NCI-H1417 (cell line): ENCODE results near the gene ADAMTSL1.
"Not testable (repeated sequence)": the region's sequence is repeated elsewhere in the genome, so short reads cannot be mapped to it uniquely, and the experiment has no call there.

Experiments
- DNase-seq, 3 experiments: peaks; one replicate each; lab custom pipeline; 2025; lab: John Stamatoyannopoulos, UW

ADAMTSL1 gene

DNA sequence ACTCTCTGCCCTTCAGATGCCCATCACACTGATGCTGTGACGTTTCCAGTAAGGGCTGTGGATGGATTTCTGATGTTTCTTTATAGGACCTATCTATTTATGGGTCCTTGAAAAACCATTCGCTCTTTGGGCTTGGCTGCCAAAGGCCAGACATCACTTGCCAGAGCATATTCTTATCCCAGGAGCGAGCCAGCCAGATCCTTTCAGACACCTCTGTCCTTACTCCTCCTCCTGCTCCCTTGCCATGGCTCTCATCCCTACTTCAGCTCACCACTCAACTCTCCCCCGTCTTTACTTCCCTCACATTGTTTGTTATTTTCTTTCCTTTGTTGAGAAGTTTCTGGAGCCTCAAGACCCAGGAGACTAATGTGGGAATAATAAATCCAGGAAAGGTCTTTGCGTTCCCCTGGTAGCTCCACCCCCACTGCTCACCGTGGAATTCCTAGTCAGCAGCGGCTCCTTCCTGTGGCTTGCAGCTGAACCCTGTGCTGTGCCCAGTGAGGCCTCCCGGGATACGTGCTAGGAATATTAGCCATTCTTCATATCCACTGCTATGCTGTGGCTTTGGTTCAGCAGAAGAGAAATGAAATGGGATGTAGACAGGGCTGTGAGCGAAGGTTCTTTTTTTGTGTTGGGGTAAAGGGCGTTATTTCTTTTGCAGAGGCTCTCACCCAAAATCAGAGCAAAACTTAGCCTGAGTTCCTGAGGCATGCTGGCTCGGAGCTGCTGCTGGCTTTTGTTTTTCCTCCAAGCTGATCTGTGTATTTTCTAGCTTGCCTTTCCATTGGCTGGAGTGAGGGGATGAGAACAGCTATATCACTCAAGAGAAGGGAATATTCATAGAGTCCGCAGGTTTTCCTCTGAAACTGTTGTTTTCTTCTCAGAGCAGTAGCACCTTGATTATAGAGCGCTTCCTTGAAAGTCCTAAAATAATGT is 387.9 kb downstream of the ADAMTSL1 start:
- no peak for DNase-seq

DNA sequence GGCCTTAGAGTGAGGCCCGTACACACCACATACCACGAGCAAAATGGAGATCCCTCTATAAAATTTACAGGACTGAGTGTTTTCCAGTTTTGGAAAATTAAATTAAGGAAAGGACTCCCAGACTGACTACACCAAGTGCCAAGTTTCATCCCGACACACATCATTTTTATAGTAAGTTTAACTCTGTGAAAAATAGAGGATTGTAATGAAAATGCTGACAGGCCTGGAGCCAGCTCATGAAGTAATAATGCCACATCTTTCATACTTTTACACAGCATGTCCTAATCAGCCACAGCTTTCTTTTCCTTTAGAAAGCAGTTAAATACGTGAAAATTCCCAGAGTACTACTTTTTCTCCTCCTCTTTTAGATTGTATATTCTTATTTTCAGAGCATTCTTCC is 389.8 kb downstream of the ADAMTSL1 start:
- no peak for DNase-seq

DNA sequence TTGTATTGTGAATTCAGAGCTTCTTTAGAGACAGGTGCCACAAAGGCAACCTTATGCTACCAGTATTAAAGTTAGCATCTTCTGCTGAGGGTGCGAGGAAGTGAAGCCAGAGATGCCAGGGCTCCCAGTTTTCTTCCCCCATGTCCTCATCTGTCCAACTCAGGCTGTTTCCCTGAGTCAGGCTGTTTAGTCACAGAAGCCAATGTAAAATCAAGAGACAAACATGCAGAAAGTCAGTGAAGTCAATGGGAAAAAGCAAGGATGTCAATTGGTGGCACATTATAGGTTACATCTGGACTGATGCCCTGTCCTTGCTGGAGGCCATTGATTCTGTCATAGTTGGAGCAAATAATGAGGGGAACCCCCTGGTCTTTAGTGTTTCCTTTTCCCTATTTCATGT is 390.6 kb downstream of the ADAMTSL1 start:
- no peak for DNase-seq

DNA sequence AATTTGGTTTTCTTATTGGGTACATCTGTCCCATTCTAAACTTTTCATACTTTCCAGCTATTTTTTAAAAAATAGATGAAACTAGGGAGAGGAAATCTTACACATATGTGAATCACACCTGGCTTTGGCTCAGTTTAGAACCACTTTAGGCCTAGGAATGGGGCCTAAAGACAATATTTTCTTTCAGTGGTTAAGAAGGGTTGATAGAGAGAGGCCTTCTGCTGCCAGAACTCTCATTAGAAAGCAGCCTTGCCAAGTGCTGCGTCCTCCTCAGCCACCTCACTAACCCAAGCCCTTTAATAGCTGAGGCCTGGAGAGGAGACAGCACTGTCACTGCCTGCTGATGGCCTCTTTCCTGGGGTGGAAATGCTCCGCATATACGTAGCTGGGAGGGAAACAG is 391.6 kb downstream of the ADAMTSL1 start:
- DNase-seq: no peak

DNA sequence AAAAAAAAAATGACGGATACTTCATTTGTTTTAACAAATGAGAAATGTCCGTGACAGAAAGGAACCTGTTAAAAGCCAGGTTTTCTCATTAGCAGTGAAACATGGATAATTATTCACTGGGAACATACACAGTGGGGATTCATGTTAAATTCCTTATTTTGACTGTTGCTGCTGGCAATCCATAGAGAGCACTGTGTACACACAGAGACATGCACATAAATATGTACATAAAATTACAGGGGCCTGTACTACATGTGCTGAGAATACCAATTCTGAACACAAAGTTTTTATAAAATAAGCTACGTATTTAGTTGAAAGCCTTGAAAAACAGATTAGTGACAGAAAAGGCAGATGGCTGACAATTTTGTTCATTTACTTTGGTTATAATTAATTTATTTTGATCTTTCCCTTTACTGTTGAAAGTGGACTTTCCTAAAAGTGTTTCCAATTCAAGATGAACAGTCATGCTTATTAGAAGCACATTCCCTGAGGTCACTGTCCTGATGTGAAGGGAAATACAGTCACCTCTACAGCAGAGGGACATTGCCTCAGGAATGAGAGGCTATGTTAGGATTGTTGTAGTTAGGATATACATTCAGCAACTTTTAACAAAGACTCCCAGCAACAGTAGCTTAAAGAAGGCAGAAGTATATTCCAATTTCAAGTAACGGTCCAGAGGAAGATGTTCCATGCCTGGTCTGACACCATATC is 392.3 kb downstream of the ADAMTSL1 start:
- peak in 1 of 3 experiments; percentile 23 for DNase-seq

DNA sequence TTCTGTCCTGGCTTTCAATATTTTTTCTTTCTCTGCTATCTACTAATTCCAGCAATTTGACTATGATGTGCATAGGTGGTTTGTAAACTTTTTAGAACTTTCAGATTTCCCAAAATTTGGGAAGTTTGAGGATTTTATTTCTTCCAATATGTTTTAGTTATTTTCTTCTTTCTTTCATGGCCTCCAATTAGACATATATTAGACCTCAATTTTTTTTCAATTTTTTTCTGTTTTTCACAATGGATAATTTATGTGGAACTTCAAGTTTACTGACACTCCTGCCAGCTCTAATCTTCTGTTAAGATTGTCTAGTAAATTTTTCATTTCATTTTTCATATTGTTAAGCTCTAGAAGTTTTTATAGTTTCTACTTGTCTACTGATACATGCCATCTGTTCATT is 395.8 kb downstream of the ADAMTSL1 start:
- no peak for DNase-seq

DNA sequence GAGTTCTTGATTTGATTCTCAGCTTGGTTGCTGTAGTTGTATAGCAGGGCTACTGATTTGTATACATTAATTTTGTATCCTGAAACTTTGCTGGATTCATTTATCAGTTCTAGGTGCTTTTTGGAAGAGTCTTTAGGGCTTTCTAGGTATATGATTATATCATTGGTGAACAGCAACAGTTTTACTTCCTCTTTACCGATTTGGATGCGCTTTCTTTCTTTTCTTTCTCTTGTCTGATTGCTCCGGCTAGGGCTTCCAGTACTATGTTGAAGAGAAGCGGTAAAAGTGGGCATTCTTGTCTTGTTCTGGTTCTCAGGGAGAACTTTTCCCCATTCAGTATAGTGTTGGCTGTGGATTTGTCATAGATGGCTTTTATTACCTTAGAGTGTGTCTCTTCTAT is 400.1 kb downstream of the ADAMTSL1 start:
- no peak for DNase-seq

DNA sequence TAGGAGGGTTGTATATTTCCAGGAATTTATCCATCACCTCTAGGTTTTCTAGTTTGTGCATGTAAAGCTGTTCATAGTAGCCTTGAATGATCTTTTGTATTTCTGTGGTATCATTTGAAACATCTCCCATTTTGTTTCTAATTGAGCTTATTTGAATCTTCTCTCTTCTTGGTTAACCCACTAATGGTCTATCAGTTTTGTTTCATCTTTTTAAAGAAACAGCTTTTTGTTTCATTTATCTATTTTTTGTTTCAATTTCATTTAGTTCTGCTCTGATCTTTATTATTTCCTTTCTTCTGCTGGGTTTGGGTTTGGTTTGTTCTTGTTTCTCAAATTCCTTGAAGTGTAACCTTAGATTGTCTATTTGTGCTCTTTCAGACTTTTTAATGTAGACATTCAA is 401.0 kb downstream of the ADAMTSL1 start:
- DNase-seq: not testable (repeated sequence)

DNA sequence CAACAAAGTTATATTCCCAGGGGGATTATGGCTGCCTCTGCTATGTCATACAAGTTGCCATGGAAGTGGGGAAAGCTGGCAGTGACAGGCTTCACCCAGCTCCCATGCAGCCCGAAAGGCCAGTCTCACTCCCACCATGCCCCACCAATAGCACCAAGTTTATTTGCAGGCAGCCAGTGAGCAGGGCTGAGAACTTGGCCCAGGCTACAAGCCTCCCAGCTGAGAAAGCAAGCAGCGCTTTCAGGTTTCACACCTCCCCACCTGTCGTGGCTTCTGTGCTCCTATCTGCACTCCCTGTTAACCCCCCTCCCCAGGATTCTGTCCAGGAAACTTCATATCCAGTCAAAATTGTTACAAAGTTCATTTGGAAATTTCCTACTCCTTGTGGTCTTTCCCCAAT is 404.0 kb downstream of the ADAMTSL1 start:
- no peak for DNase-seq

DNA sequence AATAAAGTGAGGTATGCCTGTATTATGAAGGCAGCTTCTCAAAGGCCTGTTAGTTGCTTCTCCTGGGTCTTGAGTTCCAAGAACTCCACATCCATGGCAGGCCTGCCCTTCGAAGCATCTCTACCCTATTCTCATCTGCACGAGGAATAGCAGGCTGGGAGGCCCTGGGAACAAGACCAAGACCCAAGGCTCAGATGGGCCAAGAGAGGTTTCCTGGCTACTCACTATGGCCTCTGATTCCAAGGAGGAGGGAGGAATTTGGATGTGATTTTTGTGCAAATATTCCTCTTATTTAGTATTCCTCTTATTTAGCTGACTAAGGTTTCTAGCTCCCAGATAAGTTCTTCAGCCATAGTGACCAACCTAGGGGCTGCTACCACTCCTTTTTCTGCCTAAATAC is 407.8 kb downstream of the ADAMTSL1 start:
- DNase-seq: no peak

DNA sequence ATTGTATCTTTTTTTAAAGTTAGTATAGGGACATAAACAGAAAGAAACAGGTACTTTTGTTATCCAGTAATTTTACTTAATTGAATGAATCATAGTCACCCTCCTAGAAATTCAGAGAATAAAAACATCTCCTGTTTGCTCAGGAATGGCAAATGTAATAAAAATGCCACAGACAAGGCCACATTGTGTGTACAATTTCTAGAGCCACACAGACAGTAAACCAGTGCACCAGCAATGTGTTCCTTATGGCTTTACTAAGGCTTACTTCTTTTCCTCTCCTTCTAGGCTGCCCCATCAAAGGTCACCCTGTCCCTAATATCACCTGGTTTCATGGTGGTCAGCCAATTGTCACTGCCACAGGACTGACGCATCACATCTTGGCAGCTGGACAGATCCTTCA is 413.6 kb downstream of the ADAMTSL1 start:
- no peak for DNase-seq

DNA sequence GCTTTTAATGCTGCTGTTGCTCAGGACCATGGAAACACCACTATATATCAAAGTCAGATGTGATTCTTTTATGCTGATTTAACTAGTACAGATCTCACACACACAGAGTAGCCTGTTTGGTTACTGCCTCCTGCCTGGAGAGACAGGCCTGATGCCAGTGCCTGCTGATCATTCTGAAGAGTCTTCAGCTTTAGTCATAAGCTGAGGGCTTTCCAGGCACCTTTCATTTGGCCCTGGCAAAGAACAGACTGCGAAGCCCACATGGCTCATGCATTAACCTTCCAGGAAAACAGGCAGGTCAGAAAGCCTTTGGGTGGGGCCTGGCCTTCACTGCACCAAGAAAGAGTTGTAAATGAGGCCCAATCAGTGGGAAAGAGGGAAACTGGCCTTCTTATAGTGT is 414.3 kb downstream of the ADAMTSL1 start:
- DNase-seq: no peak

DNA sequence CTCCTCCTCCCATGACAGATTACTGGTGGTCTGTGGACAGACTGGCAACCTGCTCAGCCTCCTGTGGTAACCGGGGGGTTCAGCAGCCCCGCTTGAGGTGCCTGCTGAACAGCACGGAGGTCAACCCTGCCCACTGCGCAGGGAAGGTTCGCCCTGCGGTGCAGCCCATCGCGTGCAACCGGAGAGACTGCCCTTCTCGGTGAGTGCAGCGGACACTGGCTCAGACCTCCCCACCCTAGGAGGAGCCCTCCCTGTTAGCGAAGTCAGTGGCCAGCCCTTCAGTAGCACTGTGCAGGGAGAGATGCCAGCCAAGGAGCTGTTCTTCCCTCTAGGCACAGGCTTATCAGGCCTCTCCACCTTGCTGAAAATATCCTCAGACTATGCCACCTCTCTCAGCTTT is 415.6 kb downstream of the ADAMTSL1 start:
- DNase-seq: no peak

DNA sequence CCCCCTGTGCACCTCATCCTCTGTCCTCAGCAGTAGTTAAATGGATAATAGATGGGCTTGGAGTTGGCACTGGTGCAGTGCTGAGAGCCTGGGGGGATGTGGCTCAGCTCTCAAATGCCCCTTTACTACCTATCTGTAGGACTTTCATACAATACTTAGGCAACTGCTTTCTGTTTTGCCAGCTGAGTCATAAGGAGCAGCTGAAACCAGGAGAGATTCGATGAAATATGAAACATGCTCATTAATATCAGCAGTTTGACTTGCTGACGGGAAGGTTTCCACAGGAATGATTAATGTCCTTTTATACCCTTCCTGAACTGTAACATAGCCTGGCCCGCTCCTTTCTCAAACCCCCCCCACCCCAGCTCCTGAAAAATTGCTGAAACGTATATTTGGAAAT is 416.4 kb downstream of the ADAMTSL1 start:
- DNase-seq: peak in 1 of 3 experiments; percentile 13

DNA sequence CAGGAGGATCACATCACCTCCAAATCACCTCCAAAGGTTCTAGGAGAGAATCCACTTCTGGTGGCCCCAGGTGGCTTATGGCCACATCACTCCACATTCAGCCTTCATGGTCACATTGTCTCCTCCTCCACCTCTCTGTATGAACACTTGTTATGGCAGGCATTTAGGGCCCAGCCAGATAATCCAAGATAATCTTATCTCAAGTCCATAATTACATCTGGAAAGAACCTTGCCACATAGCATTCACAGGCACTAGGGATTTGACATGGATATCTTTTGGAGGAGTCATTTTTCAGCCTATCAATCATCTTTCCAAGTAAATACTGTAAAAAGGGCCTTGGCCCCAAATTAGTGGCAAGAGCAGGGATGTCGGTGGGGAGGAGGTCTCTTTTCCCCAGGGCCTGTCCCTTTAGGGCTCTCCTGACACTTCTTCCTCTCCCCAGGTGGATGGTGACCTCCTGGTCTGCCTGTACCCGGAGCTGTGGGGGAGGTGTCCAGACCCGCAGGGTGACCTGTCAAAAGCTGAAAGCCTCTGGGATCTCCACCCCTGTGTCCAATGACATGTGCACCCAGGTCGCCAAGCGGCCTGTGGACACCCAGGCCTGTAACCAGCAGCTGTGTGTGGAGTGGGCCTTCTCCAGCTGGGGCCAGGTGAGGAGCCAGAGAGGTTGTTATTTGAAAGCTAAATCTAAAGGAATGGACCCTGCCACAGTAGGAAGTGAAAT is 418.2 kb downstream of the ADAMTSL1 start:
- DNase-seq: no peak

DNA sequence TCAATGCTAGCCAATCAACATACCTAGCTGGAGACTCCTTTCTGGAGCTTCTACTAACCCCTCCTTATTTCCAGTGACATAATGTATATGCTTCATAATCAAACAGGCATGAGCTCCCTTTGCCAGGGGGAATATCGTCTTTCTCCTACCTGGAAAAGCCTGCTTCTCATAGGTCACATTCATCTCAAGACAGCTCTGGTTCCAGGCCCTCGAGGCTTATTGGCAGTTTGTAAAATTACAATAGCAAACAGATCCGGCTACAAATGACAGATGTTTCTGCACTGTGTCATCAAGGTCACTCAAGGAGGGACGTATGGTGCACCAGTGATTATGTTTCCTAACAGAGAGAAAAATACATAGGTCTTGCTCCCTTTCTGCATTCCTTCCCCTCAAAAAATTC is 419.1 kb downstream of the ADAMTSL1 start:
- peak in 1 of 3 experiments; percentile 35 for DNase-seq

DNA sequence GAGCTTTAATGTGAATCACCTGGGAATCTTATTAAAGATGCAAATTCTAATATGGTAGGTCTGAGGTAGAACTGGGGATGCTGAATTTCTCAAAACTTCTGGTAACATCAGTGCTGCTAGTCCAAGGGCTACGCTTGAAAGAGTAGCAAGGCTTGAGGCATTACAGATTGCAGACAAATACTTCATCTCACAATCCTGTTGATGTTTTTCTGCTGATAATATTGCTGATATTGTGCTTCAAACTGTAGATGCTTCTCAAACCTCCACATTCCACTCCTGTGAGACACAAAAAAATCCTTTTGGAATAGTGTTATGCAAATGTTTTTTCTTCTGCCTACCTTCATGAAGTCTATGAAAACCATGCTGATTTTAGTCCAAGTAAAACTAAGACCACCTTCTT is 419.5 kb downstream of the ADAMTSL1 start:
- no peak for DNase-seq

DNA sequence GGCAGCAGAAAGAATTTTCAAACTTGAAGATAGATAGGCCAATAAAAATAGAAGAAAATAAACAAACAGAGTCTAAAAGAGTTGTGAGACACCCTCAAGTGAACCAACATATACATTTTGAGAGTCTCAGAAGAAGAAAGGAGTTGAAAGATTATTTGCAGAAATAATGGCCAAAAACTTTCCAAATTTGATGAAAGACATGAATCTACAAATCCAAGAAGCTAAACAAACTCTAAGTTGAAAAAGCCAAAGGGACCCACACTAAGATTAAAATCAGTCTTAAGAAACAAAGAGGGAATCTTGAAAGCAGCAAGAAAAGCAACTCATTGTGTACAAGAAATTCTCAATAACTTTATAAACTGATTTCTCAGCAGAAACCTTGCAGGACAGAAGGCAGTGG is 422.1 kb downstream of the ADAMTSL1 start:
- DNase-seq: no peak

DNA sequence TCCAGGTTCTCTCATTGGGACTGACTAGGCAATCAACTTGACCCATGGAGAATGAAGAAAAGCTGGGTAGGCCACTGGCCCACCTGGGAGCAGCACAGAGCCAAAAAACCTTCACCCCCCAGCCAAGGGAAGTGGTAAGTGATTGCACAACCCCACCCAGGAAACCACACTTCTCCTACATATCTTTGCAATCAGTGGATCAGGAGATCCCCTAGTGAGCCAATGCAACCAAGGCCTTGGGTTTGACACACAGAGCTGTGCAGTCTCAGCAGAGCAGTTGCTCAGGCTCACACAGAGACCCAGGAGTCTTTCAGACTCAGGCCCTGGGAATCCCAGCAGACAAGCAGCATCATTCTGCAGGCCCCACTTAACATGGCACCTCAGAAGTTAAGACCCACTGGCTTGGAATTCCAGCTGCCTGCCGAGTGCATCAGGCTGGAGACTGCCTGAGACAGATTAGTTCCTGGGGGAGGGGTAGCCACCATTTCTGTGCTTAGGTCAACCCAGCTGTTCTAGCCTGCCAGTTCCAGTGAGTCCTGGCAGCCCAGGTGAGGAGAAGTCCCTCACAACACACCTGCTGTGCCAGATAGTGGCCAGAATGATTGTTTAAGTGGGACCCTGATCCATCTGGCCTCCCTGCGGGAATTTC is 422.7 kb downstream of the ADAMTSL1 start:
- DNase-seq: no peak

DNA sequence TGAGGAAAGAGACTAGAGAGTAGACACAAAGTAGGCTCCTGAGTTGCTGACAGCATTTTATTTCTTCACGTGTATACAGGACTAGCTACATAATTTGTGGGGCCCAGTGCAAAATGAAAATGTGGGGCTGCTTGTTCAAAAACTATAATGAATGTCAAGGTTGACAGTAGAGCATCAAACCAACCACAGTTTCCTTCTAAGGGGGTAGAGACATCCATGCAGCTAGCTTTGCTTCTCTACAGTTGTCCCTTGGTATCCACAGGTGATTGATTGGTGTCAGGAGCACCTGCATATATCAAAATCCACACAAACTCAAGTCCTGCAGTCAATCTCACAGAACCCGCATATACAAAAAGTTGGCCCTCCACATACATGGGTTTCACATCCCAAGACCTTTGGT is 429.5 kb downstream of the ADAMTSL1 start:
- no peak for DNase-seq

DNA sequence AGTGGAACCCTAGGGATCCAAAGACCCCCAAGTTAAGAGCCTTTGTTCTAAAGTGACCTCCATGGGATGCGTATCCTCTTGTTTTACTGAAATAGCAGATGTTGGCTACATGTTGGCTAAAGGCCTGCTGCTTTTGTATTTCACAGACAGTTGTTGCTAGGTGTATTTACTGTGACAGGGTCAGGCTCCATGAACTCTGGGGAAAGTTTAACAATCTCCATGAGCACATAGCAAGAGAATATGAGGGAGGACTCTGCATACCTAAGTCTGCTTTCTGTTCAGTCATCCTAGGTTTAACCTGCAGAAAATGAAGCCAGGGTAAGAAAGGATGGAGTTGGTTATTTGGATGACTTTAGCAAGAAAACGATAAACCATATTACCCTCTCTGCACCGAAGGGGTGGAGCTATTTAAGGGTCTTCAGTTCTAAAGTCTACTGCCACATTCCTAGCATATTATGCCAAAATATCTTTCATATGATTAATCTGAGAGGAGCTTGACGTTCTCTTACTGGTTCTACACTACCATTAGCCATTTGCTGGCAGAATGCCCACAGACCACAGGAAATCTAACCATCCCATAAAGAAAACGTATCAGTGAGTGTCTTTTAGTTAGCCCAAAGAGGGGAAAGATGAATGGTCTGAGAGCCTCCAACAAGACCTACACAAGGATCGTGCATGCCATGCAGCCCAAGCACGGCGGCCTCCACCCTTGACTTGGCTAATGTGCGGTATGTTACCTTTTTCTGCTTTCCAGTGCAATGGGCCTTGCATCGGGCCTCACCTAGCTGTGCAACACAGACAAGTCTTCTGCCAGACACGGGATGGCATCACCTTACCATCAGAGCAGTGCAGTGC is 431.3 kb downstream of the ADAMTSL1 start:
- no peak for DNase-seq
